Gastroesophageal sphincter (tissue), 3 donors: ENCODE results near the gene ARHGAP21.

ENCODE experiments used
- CTCF ChIP-seq, 4 experiments: fragments of 200-600 bp in 2 of 4; fragments of 450-650 bp in 2 of 4; sonication (generic) in 1 of 4; IDR thresholded peaks; one replicate each; pipeline ENCODE4 v1.5.1; 2017 to 2019; ENCODE audit warnings: antibody characterized with exemption in 4 of 4, mild to moderate bottlenecking in 2 of 4, moderate library complexity in 2 of 4
- EP300 ChIP-seq: sonication (generic); formaldehyde crosslinking; IDR thresholded peaks from one replicate; pipeline ENCODE4 v1.6.1; 2017; ENCODE audit warnings: antibody characterized with exemption, mild to moderate bottlenecking

- no peak for TF ChIP-seq CTCF (IDR thresholded peaks at IDR 0.05)
- no peak for TF ChIP-seq EP300
Observed at GRCh38 chr10:24542314-24543270, 181.1 kb downstream of the ARHGAP21 start.
